Fibroblast of peridontal ligament (primary cell): ENCODE data around the gene GORASP2.

Source experiments
- DNase-seq: peaks from one replicate; pipeline ENCODE4 v3.0.0-alpha.2; 2010; ENCODE audit errors: extremely low read depth

GORASP2 gene

GRCh38 chr2:170923799-170924198 lies 5.3 kb upstream of the GORASP2 start:
- no peak for DNase-seq

- DNase-seq, result no peak
Observed at GRCh38 chr2:170924969-170925368, 4.1 kb upstream of the GORASP2 start.

GRCh38 chr2:170925923-170926322 lies 3.1 kb upstream of the GORASP2 start:
- DNase-seq, result no peak

- DNase-seq, result no peak
Observed at GRCh38 chr2:170926743-170927297, 2.2 kb upstream of the GORASP2 start.

GRCh38 chr2:170928036-170928823 lies 823 bp upstream of the GORASP2 start:
- peak; percentile 5 for DNase-seq

GRCh38 chr2:170929686-170930050 lies 615 bp downstream of the GORASP2 start:
- peak; percentile 17 for DNase-seq

- DNase-seq, result peak; percentile 8
Observed at GRCh38 chr2:170930131-170930990, 1.3 kb downstream of the GORASP2 start.

GRCh38 chr2:170930991-170931266 lies 1.9 kb downstream of the GORASP2 start:
- DNase-seq, result peak; percentile 10

- DNase-seq, result no peak
Observed at GRCh38 chr2:170932166-170932565, 3.1 kb downstream of the GORASP2 start.

- DNase-seq, result no peak
Observed at GRCh38 chr2:170932948-170933347, 3.9 kb downstream of the GORASP2 start.

GRCh38 chr2:170937709-170938379 lies 8.8 kb downstream of the GORASP2 start:
- no peak for DNase-seq

- DNase-seq, result no peak
Observed at GRCh38 chr2:170940066-170940465, 11.0 kb downstream of the GORASP2 start.

- DNase-seq, result no peak
Observed at GRCh38 chr2:170942615-170943014, 13.6 kb downstream of the GORASP2 start.

GRCh38 chr2:170943041-170943440 lies 14.0 kb downstream of the GORASP2 start:
- DNase-seq, result peak; percentile 55

- DNase-seq, result no peak
Observed at GRCh38 chr2:170943596-170943995, 14.5 kb downstream of the GORASP2 start.

- DNase-seq, result no peak
Observed at GRCh38 chr2:170944545-170944944, 15.5 kb downstream of the GORASP2 start.

- DNase-seq, result no peak
Observed at GRCh38 chr2:170949415-170949814, 20.4 kb downstream of the GORASP2 start.

- DNase-seq, result no peak
Observed at GRCh38 chr2:170950221-170950761, 21.2 kb downstream of the GORASP2 start.

- DNase-seq, result no peak
Observed at GRCh38 chr2:170953941-170954340, 24.9 kb downstream of the GORASP2 start.

- no peak for DNase-seq
Observed at GRCh38 chr2:170963386-170963785, 34.3 kb downstream of the GORASP2 start.

- DNase-seq, result no peak
Observed at GRCh38 chr2:170965446-170966225, 36.6 kb downstream of the GORASP2 start.
